GM12892 (cell line): ENCODE results near the gene AANAT.
A peak's percentile ranks its signal among the peaks of the same experiment; 100 is the strongest.

ENCODE experiments used
- DNase-seq: peaks from one replicate; pipeline ENCODE4 v3.0.0; 2011; ENCODE audit not compliant: insufficient read length
- FAIRE-seq: peaks from 2 replicates; lab custom pipeline; 2011; peaks lifted over from hg19 to GRCh38; lab: Jason Lieb, UNC
- POLR2A ChIP-seq: IDR thresholded peaks from 2 replicates; pipeline ENCODE4 v1.6.1; 2011; ENCODE audit warnings: low read depth, low read length, control low read depth
- POLR2AphosphoS5 ChIP-seq: IDR thresholded peaks from 2 replicates; pipeline ENCODE4 v1.6.1; 2011; ENCODE audit warnings: low read depth, low read length, control low read depth
- TAF1 ChIP-seq: IDR thresholded peaks from 2 replicates; pipeline ENCODE4 v1.6.1; 2011; ENCODE audit warnings: low read depth, mild to moderate bottlenecking, control low read depth, low read length, borderline replicate concordance

The AANAT gene

GRCh38 chr17:76485569-76485968, 18.2 kb downstream of the AANAT start:
- TF ChIP-seq POLR2AphosphoS5: no peak
- TF ChIP-seq POLR2A: no peak
- no peak for FAIRE-seq
- no peak for DNase-seq

GRCh38 chr17:76487451-76488192, 20.2 kb downstream of the AANAT start:
- no peak for FAIRE-seq
- TF ChIP-seq POLR2A: no peak
- TF ChIP-seq POLR2AphosphoS5: no peak
- TF ChIP-seq TAF1: no peak
- DNase-seq: no peak

DNA sequence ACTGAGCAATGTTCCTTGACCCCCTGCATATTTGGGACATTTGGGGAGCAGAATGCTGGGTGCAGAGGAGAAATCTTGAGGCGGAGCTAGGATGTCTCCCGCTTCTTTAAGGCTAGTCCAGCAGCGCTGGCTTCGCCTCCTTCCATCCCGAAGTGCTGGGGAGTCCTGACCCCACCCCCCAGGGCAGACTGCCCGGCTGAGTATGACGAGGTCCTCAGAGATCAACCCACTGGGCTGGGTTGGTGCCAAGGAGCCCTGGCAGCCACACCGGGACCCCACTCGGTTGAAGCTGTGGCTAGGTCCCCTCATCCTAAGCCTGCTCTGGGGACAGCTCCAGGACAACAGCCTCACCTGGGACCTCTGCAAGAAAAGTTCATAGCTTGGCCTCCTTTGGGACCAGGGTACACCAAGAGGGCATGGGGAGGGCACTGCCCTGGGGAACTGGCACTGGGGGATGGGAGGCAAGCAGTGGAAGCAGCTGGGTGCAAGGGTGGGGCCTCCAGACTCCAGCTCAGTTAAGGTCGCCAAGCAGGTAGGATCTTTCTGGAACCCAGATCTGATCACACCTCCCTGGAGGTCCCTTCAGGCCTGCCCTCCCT, 22.8 kb downstream of the AANAT start:
- TF ChIP-seq TAF1: no peak
- TF ChIP-seq POLR2A: no peak
- TF ChIP-seq POLR2AphosphoS5: no peak
- FAIRE-seq (no peak), DNase-seq (no peak)

DNA sequence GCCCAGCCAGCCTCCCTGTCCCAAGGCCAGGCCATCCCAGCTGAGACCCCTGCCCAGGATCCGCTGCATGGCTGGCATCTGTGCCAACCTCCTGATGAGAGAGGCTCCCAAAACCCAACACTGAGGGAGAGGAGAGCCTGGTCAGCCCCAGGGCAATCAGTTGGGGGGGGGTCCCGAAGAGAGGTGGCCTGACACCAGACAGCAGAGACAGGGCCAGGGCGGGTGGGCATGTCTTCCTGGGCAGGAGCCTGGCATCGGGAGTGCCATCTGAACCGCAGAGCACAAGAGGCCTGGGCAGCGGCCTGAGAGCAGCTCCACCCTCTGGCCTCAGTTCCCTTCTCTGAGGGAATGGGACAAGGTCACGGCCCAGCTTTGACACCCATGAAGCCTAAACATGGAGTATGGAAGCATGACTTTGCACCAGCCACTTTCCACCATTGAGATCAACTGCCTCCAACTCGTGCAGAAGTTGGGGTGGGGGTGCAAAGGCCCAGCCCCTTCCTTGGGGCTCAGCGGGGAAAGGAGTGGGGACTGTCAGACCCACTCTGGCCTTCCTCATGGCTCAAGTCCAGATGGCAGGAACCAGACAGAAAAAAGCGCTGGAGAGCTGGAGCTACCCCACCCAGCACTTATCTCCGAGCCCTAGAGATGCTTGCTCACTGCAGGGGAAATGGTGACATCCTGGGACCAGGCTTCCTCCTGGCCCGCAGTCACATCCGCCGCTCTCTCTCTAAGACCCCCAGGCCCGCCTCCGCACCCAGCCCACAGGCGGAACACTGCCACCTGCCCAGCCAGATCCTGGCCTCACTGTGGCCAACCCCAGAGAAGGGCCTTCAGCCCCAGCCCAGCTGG, 24.1 kb downstream of the AANAT start:
- no peak for TF ChIP-seq TAF1
- TF ChIP-seq POLR2A: no peak
- no peak for TF ChIP-seq POLR2AphosphoS5
- peak; percentile 59 for DNase-seq
- no peak for FAIRE-seq

DNA sequence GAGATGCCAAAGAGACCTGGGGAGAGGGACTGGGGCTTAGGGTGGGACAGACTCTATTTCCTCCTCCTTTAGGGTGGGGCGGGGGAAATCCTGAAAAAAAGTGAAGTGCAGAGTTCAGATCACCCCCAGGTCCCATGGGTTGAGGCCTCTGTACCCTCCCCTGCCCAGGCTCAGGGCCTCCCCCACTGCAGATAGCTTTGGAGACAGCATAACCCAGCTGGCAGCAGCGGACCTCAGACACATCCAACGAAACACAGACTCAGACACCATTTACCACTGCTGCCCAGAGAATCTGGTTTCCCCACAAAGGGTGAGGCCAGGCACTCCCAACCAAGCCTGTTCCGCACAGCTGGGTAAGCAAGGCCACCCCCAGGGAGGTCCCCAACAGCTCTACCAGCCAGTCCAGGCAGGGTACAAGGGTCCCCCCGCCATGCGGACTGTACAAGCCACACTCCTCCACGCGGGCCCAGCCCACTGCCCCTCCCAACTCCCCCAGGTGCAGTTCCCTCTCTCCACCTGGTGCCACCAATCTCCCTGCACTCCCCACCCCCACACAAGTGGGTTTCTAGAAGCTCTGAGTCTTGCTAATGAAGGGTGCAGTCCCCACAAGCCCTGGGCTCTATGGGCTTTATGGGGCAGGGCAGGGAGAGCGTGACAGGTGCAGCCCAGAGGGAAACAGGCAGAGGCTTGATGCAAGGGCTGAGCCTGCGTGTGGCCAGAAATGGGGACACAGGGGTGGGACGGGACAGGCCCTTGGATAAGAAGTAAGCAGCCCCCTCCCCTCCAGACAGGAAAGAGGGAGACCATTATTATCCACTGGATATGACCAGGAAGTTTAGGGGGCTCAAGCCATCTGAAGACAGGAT, 25.0 kb downstream of the AANAT start:
- no peak for FAIRE-seq
- peak; percentile 72 for DNase-seq
- no peak for TF ChIP-seq TAF1
- no peak for TF ChIP-seq POLR2A
- TF ChIP-seq POLR2AphosphoS5: peak; percentile 42

DNA sequence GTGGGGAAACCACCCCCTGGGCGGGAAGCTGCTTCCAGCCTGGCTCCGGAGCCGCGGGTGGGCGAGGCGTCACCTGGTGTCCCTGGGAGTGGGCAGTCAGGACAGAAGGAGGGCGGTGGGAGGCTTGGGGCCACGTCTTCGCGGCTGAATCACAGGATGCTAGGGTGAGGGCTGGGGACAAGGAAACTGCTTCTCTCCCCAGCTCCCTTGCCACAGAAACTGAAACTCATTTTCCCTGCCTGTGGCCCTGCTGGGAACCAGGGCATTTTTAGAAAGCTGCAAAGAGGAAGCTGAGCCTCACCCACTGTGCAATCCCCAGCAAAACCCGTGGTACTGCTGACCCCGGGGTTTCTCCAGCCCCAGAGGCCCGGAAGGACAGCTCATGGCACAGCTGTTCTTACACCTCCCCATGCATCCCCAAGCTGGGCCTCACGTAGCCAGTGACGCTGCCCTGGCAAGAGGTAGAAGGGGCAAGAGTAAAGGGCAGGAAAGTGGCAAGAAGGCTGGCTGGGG, 25.6 kb downstream of the AANAT start:
- peak; percentile 96 for FAIRE-seq
- TF ChIP-seq POLR2AphosphoS5 (no peak; the same call in 1 of the 2 replicates), TAF1 (no peak), POLR2A (no peak)
- peak; percentile 63 for DNase-seq

- no peak for DNase-seq
- no peak for FAIRE-seq
- no peak for TF ChIP-seq TAF1
- no peak for TF ChIP-seq POLR2A
- TF ChIP-seq POLR2AphosphoS5: no peak
These were observed 26.2 kb downstream of the AANAT start for GRCh38 chr17:76493505-76494167.

GRCh38 chr17:76495663-76496400, 28.4 kb downstream of the AANAT start:
- no peak for DNase-seq
- FAIRE-seq: no peak
- TF ChIP-seq TAF1 (no peak), POLR2A (no peak), POLR2AphosphoS5 (no peak)

- no peak for FAIRE-seq
- TF ChIP-seq POLR2A (no peak), TAF1 (no peak), POLR2AphosphoS5 (no peak)
- DNase-seq: no peak
These were observed 29.1 kb downstream of the AANAT start for GRCh38 chr17:76496464-76496863.

DNA sequence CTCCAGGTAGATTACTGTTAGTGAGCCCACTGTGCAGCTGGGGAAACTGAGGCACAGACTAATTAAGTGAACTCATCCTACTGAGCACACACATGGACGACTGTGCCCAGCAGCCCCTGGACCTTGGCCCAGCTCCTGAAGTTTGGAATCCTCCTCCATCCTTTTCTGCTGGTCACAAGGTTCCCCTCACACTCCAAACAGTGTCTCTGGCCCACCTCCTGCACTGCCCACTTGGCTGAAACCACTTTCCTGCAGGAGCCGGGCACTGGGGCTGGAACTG, 30.2 kb downstream of the AANAT start:
- no peak for FAIRE-seq
- TF ChIP-seq POLR2AphosphoS5: no peak
- no peak for TF ChIP-seq POLR2A
- TF ChIP-seq TAF1: no peak
- no peak for DNase-seq

DNA sequence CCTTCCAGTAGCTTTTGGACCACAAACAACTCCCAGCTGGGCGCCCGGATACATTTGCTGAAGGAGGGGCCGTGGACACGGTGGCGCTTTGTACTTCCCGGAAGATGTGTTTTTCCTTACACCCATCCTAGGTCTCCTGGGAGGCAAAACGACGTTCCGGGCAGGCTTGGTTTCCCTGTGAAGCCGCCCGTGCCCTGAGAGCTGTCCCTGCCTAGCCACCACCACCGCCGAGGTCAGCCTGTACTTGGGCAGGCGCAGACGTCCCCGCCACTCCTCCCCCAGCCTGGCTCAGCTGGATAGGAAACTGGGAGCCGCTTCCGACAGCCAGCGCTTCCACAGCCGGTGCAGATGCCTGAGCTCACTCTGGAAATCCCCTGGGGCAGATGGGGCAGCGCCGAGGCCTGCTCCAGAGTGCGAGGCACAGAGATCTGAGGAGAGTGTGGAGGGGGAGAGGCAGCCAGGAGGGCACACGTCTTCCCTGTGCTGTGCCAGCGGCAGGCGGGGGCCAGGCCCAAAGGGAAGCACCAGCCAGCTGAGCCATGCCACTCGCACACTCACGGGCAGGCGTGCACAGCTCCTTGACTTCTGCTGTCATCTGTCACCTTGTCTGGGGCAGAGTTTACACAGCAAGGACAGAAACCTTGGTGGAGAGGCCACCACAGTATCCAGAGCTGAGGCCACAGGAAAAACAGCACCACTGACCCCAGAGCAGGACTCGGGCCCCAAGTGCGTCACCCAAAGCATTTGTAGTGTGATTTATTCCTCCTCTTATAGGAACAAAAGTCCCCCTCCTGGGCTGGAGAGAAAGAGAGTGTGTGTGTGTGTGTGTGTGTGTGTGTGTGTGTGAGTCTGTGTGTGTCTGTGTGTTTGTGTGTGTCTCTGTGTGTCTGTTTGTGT, 30.8 kb downstream of the AANAT start:
- no peak for DNase-seq
- TF ChIP-seq TAF1: no peak
- no peak for TF ChIP-seq POLR2A
- TF ChIP-seq POLR2AphosphoS5: no peak
- no peak for FAIRE-seq
